Mammary epithelial cell (primary cell): Measurements from ENCODE around the gene NF1.

Experiments used
- EZH2 ChIP-seq: IDR thresholded peaks from 2 replicates; pipeline ENCODE4 v1.6.1; 2012; ENCODE audit warnings: low read length, inconsistent platforms, borderline replicate concordance
- TF ChIP-seq, protein P1 (sequence below), 2 donors: IDR thresholded peaks in 1 of 2; conservative IDR thresholded peaks in 1 of 2; 2 replicates each; pipeline ENCODE4 v1.5.1; 2011 to 2012; ENCODE audit warnings: inconsistent platforms in 2 of 2, low read length in 2 of 2, mild to moderate bottlenecking in 2 of 2, control low read depth in 1 of 2, low read depth in 1 of 2; ENCODE audit not compliant: insufficient read depth in 1 of 2; ENCODE audit errors: extremely low read depth in 1 of 2

DNA sequence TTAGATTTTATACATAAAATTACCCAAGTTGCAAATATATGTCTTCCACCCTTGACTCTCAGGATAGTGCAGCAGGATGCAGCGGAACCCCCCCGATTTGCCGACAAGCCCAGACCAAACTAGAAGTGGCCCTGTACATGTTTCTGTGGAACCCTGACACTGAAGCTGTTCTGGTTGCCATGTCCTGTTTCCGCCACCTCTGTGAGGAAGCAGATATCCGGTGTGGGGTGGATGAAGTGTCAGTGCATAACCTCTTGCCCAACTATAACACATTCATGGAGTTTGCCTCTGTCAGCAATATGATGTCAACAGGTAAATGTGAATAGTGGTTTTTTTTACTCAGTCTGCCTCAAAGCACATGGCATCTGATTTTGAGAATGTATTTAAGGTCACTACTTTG is 131.6 kb downstream of the NF1 start:
- TF ChIP-seq, protein P1, sequence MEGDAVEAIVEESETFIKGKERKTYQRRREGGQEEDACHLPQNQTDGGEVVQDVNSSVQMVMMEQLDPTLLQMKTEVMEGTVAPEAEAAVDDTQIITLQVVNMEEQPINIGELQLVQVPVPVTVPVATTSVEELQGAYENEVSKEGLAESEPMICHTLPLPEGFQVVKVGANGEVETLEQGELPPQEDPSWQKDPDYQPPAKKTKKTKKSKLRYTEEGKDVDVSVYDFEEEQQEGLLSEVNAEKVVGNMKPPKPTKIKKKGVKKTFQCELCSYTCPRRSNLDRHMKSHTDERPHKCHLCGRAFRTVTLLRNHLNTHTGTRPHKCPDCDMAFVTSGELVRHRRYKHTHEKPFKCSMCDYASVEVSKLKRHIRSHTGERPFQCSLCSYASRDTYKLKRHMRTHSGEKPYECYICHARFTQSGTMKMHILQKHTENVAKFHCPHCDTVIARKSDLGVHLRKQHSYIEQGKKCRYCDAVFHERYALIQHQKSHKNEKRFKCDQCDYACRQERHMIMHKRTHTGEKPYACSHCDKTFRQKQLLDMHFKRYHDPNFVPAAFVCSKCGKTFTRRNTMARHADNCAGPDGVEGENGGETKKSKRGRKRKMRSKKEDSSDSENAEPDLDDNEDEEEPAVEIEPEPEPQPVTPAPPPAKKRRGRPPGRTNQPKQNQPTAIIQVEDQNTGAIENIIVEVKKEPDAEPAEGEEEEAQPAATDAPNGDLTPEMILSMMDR (conservative IDR thresholded peaks at IDR 0.05 in 1 of 2, IDR thresholded peaks at IDR 0.05 in 1 of 2; ENCODE audit: extremely low read depth in 1 of 2, insufficient read depth in 1 of 2, low read depth in 1 of 2, low read length in 2 of 2) = no peak
- TF ChIP-seq EZH2 = no peak
